Gastrocnemius medialis (tissue), 4 donors: Measurements from ENCODE around the gene SSR1. TPM values are rescaled to one million over a fixed set of nuclear protein-coding genes. Genes with fewer than 3 reads are reported as not detected.
"Not testable (repeated sequence)": the region's sequence is repeated elsewhere in the genome, so short reads cannot be mapped to it uniquely, and the experiment has no call there.

Source experiments
- ATAC-seq, 2 donors: fragments of 150-250 bp; one replicate each; pipeline ENCODE4 v1.9.1; 2016
- DNase-seq, 2 donors: peaks; one replicate each; pipeline ENCODE4 v3.0.0-alpha.2; 2019
- H3K27ac ChIP-seq, 4 donors: fragments of 200-600 bp; sonication (generic); 1 replicate in 1 of 4; 2 replicates in 3 of 4; pipeline ENCODE4 v1.5.1; 2016 to 2018; ENCODE audit warnings: mild to moderate bottlenecking in 2 of 4, moderate library complexity in 1 of 4
- H3K27me3 ChIP-seq, 3 donors: fragments of 200-600 bp; sonication (generic) in 2 of 3; 1 replicate in 1 of 3; 2 replicates in 2 of 3; pipeline versions ENCODE4 v1.5.1 to v1.6.0; 2016 to 2019; ENCODE audit warnings: mild to moderate bottlenecking in 1 of 3, moderate library complexity in 1 of 3
- H3K36me3 ChIP-seq, 2 donors: fragments of 200-600 bp; sonication (generic) in 1 of 2; one replicate each; pipeline ENCODE4 v1.5.1; 2017 to 2018
- H3K4me1 ChIP-seq, 2 donors: fragments of 200-600 bp; sonication (generic) in 1 of 2; one replicate each; pipeline ENCODE4 v1.5.1; 2016 to 2017; ENCODE audit warnings: mild to moderate bottlenecking in 2 of 2
- H3K4me3 ChIP-seq, 4 donors: fragments of 200-600 bp; sonication (generic) in 3 of 4; 1 replicate in 1 of 4; 2 replicates in 3 of 4; pipeline ENCODE4 v1.5.1; 2016 to 2019; ENCODE audit warnings: mild to moderate bottlenecking in 2 of 4
- H3K9me3 ChIP-seq, 3 donors: fragments of 200-600 bp; sonication (generic) in 2 of 3; 1 replicate in 1 of 3; 2 replicates in 2 of 3; pipeline ENCODE4 v1.5.1; 2016 to 2019
- POLR2A ChIP-seq, 2 donors: fragments of 450-650 bp; IDR thresholded peaks; one replicate each; pipeline ENCODE4 v1.6.1; 2017; ENCODE audit warnings: antibody characterized with exemption in 2 of 2, mild to moderate bottlenecking in 2 of 2, moderate library complexity in 2 of 2
- in situ Hi-C, 4 donors: fragments of 200-750 bp; cut with MboI; loops; one replicate each; pipeline versions ENCODE4 v1.15.0 to v1.8.0; 2017; ENCODE audit warnings: low sequenced_read_pairs in 4 of 4
- intact Hi-C: fragments of 100-400 bp; cut with DNase I; formaldehyde crosslinking; loops from one replicate; pipeline ENCODE4 v1.15.1; 2023; ENCODE audit warnings: low total_unique reads
- total RNA-seq, 4 donors: library from RNA; depleted of rRNA; stranded (reverse); fragments of >200 nt; gene quantifications; one replicate each; pipeline versions ENCODE4 v1.1.0 to v1.2.3, GENCODE V29; 2016
- TF ChIP-seq, protein P1 (sequence below), 5 experiments: fragments of 450-650 bp in 3 of 5; fragments of 200-600 bp in 2 of 5; sonication (generic) in 2 of 5; IDR thresholded peaks in 4 of 5; conservative IDR thresholded peaks in 1 of 5; 1 replicate in 4 of 5; 2 replicates in 1 of 5; pipeline ENCODE4 v1.5.1; 2016 to 2019; ENCODE audit warnings: antibody characterized with exemption in 5 of 5, mild to moderate bottlenecking in 3 of 5, moderate library complexity in 3 of 5

The SSR1 gene
- total RNA-seq, 4 donors from 2014 or later = 11.8 to 36.8 (median 18.6) TPM

DNA sequence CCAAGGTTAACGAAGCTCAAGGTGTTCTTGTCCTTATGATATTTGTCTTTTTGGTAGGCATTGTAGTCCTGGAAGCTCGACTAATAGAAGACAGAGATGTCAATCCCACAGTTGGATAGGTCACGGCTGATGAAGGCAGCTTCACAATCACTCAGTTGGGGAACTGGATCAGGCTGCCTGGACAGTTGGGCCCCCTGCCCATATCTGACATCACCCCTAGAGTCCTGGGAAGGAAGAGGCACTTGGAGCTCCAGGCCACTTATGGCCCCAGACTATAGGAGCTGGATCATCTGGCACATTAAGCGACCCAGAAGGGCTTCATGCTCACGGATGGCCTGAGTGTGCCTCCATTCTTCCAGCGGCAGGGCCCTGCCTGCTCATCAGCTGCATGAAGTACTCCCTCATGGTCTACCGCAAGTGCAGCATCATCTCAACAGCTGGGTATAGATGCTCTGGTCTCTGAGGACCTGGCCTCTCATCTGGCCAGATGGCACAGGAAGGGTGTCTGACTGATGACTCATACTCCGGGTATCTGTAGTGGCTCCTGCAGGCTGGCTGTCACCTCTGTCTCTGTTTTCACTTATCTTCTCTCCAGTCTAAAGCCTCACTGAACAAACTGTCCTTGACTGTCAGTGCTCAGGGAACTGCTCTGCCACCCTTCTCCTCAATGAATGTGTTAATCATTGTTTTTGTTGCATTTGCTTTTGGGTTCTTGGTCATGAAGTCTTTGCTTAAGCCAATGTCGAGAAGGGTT is 29.2 kb upstream of the SSR1 start:
- Histone ChIP-seq H3K36me3 (no peaks in the 10 kb centered on the region), H3K4me1 (no peaks in the 10 kb centered on the region), H3K4me3 (no peak overlapping the region), H3K27ac (no peak overlapping the region), H3K27me3 (peaks cover 0 to 9% (median 0%) of the 10 kb centered on the region in 3 donors), H3K9me3 (no peaks in the 10 kb centered on the region)
- ATAC-seq (no peak), DNase-seq (no peak)
- no peak for TF ChIP-seq POLR2A (IDR thresholded peaks at IDR 0.05)
- TF ChIP-seq, protein P1, sequence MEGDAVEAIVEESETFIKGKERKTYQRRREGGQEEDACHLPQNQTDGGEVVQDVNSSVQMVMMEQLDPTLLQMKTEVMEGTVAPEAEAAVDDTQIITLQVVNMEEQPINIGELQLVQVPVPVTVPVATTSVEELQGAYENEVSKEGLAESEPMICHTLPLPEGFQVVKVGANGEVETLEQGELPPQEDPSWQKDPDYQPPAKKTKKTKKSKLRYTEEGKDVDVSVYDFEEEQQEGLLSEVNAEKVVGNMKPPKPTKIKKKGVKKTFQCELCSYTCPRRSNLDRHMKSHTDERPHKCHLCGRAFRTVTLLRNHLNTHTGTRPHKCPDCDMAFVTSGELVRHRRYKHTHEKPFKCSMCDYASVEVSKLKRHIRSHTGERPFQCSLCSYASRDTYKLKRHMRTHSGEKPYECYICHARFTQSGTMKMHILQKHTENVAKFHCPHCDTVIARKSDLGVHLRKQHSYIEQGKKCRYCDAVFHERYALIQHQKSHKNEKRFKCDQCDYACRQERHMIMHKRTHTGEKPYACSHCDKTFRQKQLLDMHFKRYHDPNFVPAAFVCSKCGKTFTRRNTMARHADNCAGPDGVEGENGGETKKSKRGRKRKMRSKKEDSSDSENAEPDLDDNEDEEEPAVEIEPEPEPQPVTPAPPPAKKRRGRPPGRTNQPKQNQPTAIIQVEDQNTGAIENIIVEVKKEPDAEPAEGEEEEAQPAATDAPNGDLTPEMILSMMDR (IDR thresholded peaks at IDR 0.05 in 4 of 5, conservative IDR thresholded peaks at IDR 0.05 in 1 of 5) = no peak
- intact Hi-C loops = no loop called here
- in situ Hi-C loops = no loop called here

DNA sequence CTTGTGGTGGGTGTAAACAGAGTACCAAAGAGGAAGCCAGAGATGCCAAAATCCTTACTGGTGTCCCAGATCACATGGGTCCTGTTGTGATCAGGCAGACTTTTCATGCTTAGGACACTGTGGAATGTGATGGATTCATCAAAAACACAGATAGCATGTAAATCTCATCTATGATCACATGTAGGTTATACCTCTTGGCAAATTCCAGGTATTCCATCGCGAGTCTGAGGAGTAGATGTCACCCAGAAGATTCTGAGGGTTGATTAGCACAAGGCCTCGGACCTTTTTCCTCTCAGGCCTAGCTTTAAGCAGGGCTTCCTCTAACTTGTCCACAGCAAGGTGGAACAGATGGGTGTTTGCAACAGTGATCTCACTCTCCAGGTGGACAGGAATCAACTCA is 28.3 kb upstream of the SSR1 start:
- DNase-seq (no peak), ATAC-seq (no peak)
- peaks cover 0 to 9% (median 0%) of the 10 kb centered on the region in 3 donors for H3K27me3 ChIP-seq
- no peak for TF ChIP-seq POLR2A (IDR thresholded peaks at IDR 0.05)
- TF ChIP-seq, protein P1 (IDR thresholded peaks at IDR 0.05 in 4 of 5, conservative IDR thresholded peaks at IDR 0.05 in 1 of 5) = no peak
- intact Hi-C loops = no loop called here
- no peaks in the 10 kb centered on the region for H3K36me3 ChIP-seq
- no peaks in the 10 kb centered on the region for H3K9me3 ChIP-seq
- H3K27ac ChIP-seq = no peak overlapping the region
- no peak overlapping the region for H3K4me3 ChIP-seq
- in situ Hi-C loops = no loop called here
- no peaks in the 10 kb centered on the region for H3K4me1 ChIP-seq

DNA sequence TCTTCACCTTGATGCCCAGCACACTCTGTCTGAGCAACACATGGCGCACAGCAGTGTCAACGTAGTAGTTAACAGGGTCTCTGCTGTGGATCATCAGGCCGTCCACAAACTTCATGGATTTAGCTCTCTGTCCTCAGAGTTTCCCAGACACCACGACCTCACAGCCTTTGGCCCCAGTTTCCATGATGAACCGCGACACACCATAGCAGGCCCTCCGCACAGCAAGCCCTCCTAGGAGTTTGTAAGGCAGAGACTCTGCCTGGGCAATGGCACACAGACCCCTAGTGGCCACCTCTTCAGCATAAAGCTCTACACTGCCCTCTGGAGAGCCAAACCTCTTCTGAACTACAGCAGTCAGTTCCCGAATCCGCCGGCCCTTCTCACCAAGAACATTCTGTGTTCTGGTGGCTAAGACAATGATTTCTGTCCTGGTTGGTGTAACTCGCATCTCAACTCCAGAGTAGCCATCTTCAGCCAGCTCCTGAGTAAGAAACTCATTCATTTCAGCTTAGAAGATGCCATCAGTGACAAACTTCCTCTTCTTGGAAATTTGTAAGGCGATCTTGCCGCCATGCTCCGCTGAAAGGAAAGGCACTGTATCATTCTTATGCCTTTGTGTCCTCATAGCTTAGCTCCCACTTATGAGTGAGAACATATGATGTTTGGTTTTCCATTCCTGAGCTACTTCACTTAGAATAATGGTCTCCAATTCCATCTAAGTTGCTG is 26.2 kb upstream of the SSR1 start:
- ATAC-seq, in situ Hi-C loops: not testable (repeated sequence)

DNA sequence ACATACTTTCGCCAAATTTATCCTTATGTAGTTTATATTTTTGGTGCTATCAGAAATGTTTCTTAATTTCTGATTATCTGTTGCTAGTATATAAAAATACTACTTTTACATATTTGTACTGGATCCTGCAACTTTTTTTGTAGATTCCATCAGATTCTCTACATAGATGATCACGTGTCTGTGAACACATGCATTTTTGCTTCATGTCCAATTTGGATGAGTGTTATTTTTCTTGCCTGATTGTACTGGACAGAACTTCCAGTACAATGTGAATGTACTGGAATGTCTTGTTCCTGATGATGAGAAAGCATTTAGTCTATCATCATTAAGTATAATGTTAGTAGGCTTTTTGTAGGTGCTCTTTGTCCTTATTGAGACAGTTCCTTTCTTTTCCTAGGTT is 25.0 kb upstream of the SSR1 start:
- Histone ChIP-seq H3K27ac (no peak overlapping the region), H3K4me1 (no peaks in the 10 kb centered on the region), H3K36me3 (no peaks in the 10 kb centered on the region), H3K9me3 (no peaks in the 10 kb centered on the region), H3K4me3 (no peak overlapping the region), H3K27me3 (peaks cover 0 to 5% (median 0%) of the 10 kb centered on the region in 3 donors)
- DNase-seq (no peak), ATAC-seq (no peak)
- intact Hi-C loops (no loop called here), in situ Hi-C loops (no loop called here)
- no peak for TF ChIP-seq POLR2A (IDR thresholded peaks at IDR 0.05)
- TF ChIP-seq, protein P1 (IDR thresholded peaks at IDR 0.05 in 4 of 5, conservative IDR thresholded peaks at IDR 0.05 in 1 of 5) = no peak

More for the DNA sequence above, 26.2 kb upstream of the SSR1 start:
- H3K36me3 ChIP-seq, DNase-seq, H3K9me3 ChIP-seq, H3K4me1 ChIP-seq, H3K27me3 ChIP-seq, intact Hi-C loops, H3K4me3 ChIP-seq, H3K27ac ChIP-seq: not testable (repeated sequence)

DNA sequence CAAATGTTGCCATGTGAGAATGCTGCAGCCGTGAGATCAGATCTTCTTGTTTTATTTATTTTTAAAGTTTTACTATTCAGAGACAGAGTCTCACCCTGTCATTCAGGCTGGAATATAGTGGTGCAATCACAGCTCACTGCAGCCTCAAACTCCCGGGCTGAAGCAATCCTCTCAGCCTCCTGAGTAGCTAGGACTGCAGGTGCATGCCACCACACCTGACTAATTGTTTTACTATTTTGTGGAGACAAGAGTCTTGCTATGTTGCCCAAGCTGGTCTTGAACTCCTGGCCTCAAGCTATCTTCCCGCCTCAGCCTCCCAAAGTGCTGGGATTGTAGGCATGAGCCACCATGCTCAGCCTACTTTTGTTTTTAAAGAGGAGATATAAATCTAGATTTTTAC is 22.5 kb upstream of the SSR1 start:
- DNase-seq (no peak), ATAC-seq (no peak)
- Histone ChIP-seq H3K36me3 (no peaks in the 10 kb centered on the region), H3K4me3 (no peak overlapping the region), H3K27ac (no peak overlapping the region), H3K27me3 (no peaks in the 10 kb centered on the region), H3K4me1 (no peaks in the 10 kb centered on the region), H3K9me3 (no peaks in the 10 kb centered on the region)
- in situ Hi-C loops = no loop called here
- TF ChIP-seq, protein P1 (IDR thresholded peaks at IDR 0.05 in 4 of 5, conservative IDR thresholded peaks at IDR 0.05 in 1 of 5) = no peak
- no peak for TF ChIP-seq POLR2A (IDR thresholded peaks at IDR 0.05)
- intact Hi-C loops = no loop called here
